ENCODE results near the gene ABCG1. TPM values are rescaled to one million over a fixed set of nuclear protein-coding genes. Genes with fewer than 3 reads are reported as not detected.

ABCG1 gene
- total RNA-seq, 4 donors from 2014 or later, result 3.4 to 43.3 (median 10.3) TPM

GRCh38 chr21:42182713-42183371 is 36.1 kb upstream of the ABCG1 start:
- in situ Hi-C loops (cut with MboI; ENCODE audit: low sequenced_read_pairs in 4 of 4), result no loop called here
- intact Hi-C loops (cut with DNase I; ENCODE audit: low total_unique reads), result no loop called here
- Histone ChIP-seq H3K36me3 (no peaks in the 10 kb centered on the region), H3K27ac (no peak overlapping the region), H3K9me3 (no peaks in the 10 kb centered on the region), H3K4me1 (peaks cover 0 to 2% of the 10 kb centered on the region in 2 donors), H3K4me3 (no peak overlapping the region), H3K27me3 (no peaks in the 10 kb centered on the region)
- no peak for ATAC-seq
- DNase-seq, result no peak
- TF ChIP-seq, protein P1, sequence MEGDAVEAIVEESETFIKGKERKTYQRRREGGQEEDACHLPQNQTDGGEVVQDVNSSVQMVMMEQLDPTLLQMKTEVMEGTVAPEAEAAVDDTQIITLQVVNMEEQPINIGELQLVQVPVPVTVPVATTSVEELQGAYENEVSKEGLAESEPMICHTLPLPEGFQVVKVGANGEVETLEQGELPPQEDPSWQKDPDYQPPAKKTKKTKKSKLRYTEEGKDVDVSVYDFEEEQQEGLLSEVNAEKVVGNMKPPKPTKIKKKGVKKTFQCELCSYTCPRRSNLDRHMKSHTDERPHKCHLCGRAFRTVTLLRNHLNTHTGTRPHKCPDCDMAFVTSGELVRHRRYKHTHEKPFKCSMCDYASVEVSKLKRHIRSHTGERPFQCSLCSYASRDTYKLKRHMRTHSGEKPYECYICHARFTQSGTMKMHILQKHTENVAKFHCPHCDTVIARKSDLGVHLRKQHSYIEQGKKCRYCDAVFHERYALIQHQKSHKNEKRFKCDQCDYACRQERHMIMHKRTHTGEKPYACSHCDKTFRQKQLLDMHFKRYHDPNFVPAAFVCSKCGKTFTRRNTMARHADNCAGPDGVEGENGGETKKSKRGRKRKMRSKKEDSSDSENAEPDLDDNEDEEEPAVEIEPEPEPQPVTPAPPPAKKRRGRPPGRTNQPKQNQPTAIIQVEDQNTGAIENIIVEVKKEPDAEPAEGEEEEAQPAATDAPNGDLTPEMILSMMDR (IDR thresholded peaks at IDR 0.05 in 4 of 5, conservative IDR thresholded peaks at IDR 0.05 in 1 of 5), result no peak
- no peak for TF ChIP-seq POLR2A (IDR thresholded peaks at IDR 0.05)

- in situ Hi-C loops (cut with MboI; ENCODE audit: low sequenced_read_pairs in 4 of 4), result no loop called here
- DNase-seq (no peak), ATAC-seq (no peak)
- Histone ChIP-seq H3K27me3 (no peaks in the 10 kb centered on the region), H3K27ac (no peak overlapping the region), H3K4me3 (no peak overlapping the region), H3K36me3 (no peaks in the 10 kb centered on the region), H3K4me1 (peaks cover 0 to 7% of the 10 kb centered on the region in 2 donors), H3K9me3 (no peaks in the 10 kb centered on the region)
- no peak for TF ChIP-seq POLR2A (IDR thresholded peaks at IDR 0.05)
- TF ChIP-seq, protein P1 (IDR thresholded peaks at IDR 0.05 in 4 of 5, conservative IDR thresholded peaks at IDR 0.05 in 1 of 5), result no peak
- intact Hi-C loops (cut with DNase I; ENCODE audit: low total_unique reads), result no loop called here
Observed at GRCh38 chr21:42183374-42184266, 35.3 kb upstream of the ABCG1 start.

DNA sequence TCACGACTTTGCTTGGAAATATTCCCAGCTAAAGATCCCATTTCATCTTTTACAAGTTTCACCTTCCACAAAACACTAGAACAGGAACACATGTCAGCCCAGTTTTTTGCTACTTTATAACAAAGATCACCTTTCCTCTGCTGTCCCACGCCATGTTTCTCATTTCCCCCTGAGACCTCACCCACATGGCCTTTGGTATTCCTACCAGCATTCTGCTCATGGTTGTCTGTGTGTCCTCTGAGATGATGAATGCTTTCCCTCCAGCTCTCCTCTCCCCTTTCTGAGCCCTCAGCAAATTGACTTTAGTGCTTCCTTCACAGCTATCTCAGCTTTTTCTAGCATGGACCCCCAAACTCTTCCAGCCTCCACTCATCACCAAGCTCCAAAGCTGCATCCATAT is 32.3 kb upstream of the ABCG1 start:
- TF ChIP-seq, protein P1 (IDR thresholded peaks at IDR 0.05 in 4 of 5, conservative IDR thresholded peaks at IDR 0.05 in 1 of 5), result no peak
- DNase-seq, result no peak
- ATAC-seq, result no peak
- no peak overlapping the region for H3K27ac ChIP-seq
- peaks cover 0 to 7% of the 10 kb centered on the region in 2 donors for H3K4me1 ChIP-seq
- H3K9me3 ChIP-seq, result no peaks in the 10 kb centered on the region
- H3K4me3 ChIP-seq, result no peak overlapping the region
- intact Hi-C loops (cut with DNase I; ENCODE audit: low total_unique reads), result no loop called here
- no peaks in the 10 kb centered on the region for H3K36me3 ChIP-seq
- in situ Hi-C loops (cut with MboI; ENCODE audit: low sequenced_read_pairs in 4 of 4), result no loop called here
- H3K27me3 ChIP-seq, result no peaks in the 10 kb centered on the region

GRCh38 chr21:42187976-42188653 is 30.8 kb upstream of the ABCG1 start:
- no peak overlapping the region for H3K4me3 ChIP-seq
- peak overlapping the region in 3 of 4 donors; percentile 29 to 57 (median 47) for H3K27ac ChIP-seq
- peak; percentile 51 to 60 for ATAC-seq
- TF ChIP-seq POLR2A (IDR thresholded peaks at IDR 0.05), result no peak
- TF ChIP-seq, protein P1 (IDR thresholded peaks at IDR 0.05 in 4 of 5, conservative IDR thresholded peaks at IDR 0.05 in 1 of 5), result no peak
- H3K4me1 ChIP-seq, result peaks cover 0 to 7% of the 10 kb centered on the region in 2 donors
- no peaks in the 10 kb centered on the region for H3K9me3 ChIP-seq
- in situ Hi-C loops (cut with MboI; ENCODE audit: low sequenced_read_pairs in 4 of 4) (no loop called here), intact Hi-C loops (cut with DNase I; ENCODE audit: low total_unique reads) (no loop called here)
- peak; percentile 10 to 38 for DNase-seq
- H3K27me3 ChIP-seq, result no peaks in the 10 kb centered on the region
- no peaks in the 10 kb centered on the region for H3K36me3 ChIP-seq
